ENCODE measurements around the gene TNF.

Gene TNF

DNA sequence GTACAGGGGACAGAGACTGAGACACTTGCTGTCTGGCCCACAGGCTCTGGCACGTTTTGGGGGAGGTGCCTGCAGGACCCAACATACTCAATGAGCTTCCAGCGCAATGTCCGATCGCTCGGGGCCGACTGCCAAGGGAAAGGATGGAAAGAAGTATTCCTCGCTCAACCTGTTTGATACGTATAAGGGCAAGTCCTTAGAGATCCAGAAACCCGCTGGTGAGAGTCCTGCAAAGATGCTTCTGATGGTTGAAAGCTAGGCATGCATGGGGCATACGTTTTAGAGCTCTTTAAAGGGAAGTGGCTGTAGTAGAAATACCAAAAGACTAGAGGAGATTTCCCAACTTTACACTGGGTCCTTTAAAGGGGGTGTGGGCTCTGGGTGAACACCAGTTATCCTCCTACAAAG, 47.3 kb downstream of the TNF start:
- Histone ChIP-seq H2AFZ (no peak overlapping the region), H3K9me3 (ENCODE audit: control insufficient read depth, low read length) (no peaks in the 10 kb centered on the region), H3K79me2 (peaks cover 17% of the 10 kb centered on the region), H3K36me3 (ENCODE audit: control insufficient read depth, insufficient read depth, low read length) (no peaks in the 10 kb centered on the region), H3K9ac (no peak overlapping the region), H3K27ac (no peak overlapping the region), H3K4me3 (ENCODE audit: low read depth, low read length) (no peak overlapping the region), H3K4me1 (peaks cover 12% of the 10 kb centered on the region), H3K27me3 (ENCODE audit: control insufficient read depth, insufficient read depth, low read length) (no peaks in the 10 kb centered on the region), H3K4me2 (ENCODE audit: low read length) (peak overlapping the region; percentile 88)
- TF ChIP-seq, protein P1, sequence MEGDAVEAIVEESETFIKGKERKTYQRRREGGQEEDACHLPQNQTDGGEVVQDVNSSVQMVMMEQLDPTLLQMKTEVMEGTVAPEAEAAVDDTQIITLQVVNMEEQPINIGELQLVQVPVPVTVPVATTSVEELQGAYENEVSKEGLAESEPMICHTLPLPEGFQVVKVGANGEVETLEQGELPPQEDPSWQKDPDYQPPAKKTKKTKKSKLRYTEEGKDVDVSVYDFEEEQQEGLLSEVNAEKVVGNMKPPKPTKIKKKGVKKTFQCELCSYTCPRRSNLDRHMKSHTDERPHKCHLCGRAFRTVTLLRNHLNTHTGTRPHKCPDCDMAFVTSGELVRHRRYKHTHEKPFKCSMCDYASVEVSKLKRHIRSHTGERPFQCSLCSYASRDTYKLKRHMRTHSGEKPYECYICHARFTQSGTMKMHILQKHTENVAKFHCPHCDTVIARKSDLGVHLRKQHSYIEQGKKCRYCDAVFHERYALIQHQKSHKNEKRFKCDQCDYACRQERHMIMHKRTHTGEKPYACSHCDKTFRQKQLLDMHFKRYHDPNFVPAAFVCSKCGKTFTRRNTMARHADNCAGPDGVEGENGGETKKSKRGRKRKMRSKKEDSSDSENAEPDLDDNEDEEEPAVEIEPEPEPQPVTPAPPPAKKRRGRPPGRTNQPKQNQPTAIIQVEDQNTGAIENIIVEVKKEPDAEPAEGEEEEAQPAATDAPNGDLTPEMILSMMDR (IDR thresholded peaks at IDR 0.05): no peak

- Histone ChIP-seq H3K9me3 (ENCODE audit: control insufficient read depth, low read length) (no peaks in the 10 kb centered on the region), H2AFZ (no peak overlapping the region), H3K27me3 (ENCODE audit: control insufficient read depth, insufficient read depth, low read length) (no peaks in the 10 kb centered on the region), H3K36me3 (ENCODE audit: control insufficient read depth, insufficient read depth, low read length) (no peaks in the 10 kb centered on the region), H3K9ac (no peak overlapping the region), H3K4me2 (ENCODE audit: low read length) (no peak overlapping the region), H3K27ac (no peak overlapping the region), H3K4me1 (peaks cover 12% of the 10 kb centered on the region), H3K79me2 (peaks cover 17% of the 10 kb centered on the region), H3K4me3 (ENCODE audit: low read depth, low read length) (no peak overlapping the region)
- TF ChIP-seq, protein P1 (IDR thresholded peaks at IDR 0.05): no peak
These were observed 48.7 kb downstream of the TNF start for GRCh38 chr6:31624070-31624469.

DNA sequence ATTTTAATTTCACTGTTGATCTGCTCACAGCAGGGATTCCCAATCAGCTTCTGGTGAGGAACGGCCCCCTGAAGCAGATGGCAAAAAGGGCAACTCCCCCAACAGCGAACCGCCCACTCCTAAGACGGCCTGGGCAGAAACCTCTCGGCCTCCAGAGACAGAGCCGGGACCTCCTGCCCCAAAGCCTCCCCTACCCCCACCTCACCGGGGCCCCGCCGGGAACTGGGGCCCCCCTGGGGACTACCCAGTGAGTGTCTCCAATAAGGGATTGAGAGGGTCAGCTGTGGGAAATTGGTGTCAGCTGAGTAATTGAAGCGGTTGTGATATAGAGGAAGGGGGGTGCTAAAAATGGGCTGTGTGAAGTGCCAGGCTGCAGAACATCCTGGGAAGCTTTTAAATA, 51.6 kb downstream of the TNF start:
- H3K36me3 ChIP-seq (ENCODE audit: control insufficient read depth, insufficient read depth, low read length): no peaks in the 10 kb centered on the region
- no peak overlapping the region for H2AFZ ChIP-seq
- no peak overlapping the region for H3K9ac ChIP-seq
- no peak overlapping the region for H3K4me3 ChIP-seq (ENCODE audit: low read depth, low read length)
- H3K4me2 ChIP-seq (ENCODE audit: low read length): no peak overlapping the region
- no peaks in the 10 kb centered on the region for H3K27me3 ChIP-seq (ENCODE audit: control insufficient read depth, insufficient read depth, low read length)
- no peaks in the 10 kb centered on the region for H3K9me3 ChIP-seq (ENCODE audit: control insufficient read depth, low read length)
- peaks cover 11% of the 10 kb centered on the region for H3K79me2 ChIP-seq
- TF ChIP-seq, protein P1 (IDR thresholded peaks at IDR 0.05): no peak
- H3K4me1 ChIP-seq: peaks cover 6% of the 10 kb centered on the region
- no peak overlapping the region for H3K27ac ChIP-seq

DNA sequence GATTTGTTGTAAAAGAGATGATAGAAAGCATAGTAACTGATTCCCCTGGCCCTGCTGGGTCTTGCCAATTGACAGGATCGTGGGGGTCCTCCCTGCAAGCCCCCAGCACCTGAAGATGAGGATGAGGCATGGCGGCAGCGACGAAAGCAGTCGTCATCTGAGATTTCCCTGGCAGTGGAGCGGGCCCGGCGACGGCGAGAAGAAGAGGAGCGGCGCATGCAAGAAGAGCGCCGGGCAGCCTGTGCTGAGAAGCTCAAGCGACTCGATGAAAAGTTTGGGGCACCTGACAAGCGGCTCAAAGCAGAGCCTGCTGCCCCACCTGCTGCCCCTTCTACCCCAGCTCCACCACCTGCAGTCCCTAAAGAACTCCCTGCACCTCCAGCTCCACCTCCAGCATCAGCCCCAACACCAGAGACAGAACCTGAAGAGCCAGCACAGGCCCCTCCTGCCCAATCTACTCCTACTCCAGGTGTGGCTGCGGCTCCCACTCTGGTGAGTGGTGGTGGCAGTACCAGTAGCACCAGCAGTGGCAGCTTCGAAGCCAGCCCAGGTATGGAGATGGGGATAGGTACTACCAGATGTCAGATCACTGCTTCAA, 52.4 kb downstream of the TNF start:
- H3K4me1 ChIP-seq: no peaks in the 10 kb centered on the region
- peaks cover 12% of the 10 kb centered on the region for H3K79me2 ChIP-seq
- no peak overlapping the region for H3K4me2 ChIP-seq (ENCODE audit: low read length)
- no peaks in the 10 kb centered on the region for H3K9me3 ChIP-seq (ENCODE audit: control insufficient read depth, low read length)
- TF ChIP-seq, protein P1 (IDR thresholded peaks at IDR 0.05): no peak
- H3K27ac ChIP-seq: no peak overlapping the region
- no peaks in the 10 kb centered on the region for H3K27me3 ChIP-seq (ENCODE audit: control insufficient read depth, insufficient read depth, low read length)
- no peaks in the 10 kb centered on the region for H3K36me3 ChIP-seq (ENCODE audit: control insufficient read depth, insufficient read depth, low read length)
- no peak overlapping the region for H2AFZ ChIP-seq
- no peak overlapping the region for H3K9ac ChIP-seq
- no peak overlapping the region for H3K4me3 ChIP-seq (ENCODE audit: low read depth, low read length)
